BE2C (cell line): ENCODE data around the gene NFIX.
A peak's percentile ranks its signal among the peaks of the same experiment; 100 is the strongest.
"Not testable (repeated sequence)": the region's sequence is repeated elsewhere in the genome, so short reads cannot be mapped to it uniquely, and the experiment has no call there.

ENCODE experiments used
- DNase-seq: peaks from one replicate; pipeline ENCODE4 v3.0.0-alpha.2; 2020
- H3K27me3 ChIP-seq: fragments of 250-450 bp; sonication (Bioruptor Pico); 2 replicates; pipeline ENCODE4 v1.5.1; 2020; ENCODE audit warnings: mild to moderate bottlenecking
- H3K36me3 ChIP-seq: fragments of 250-450 bp; sonication (Bioruptor Pico); 2 replicates; pipeline ENCODE4 v1.5.1; 2020; ENCODE audit warnings: mild to moderate bottlenecking
- H3K4me1 ChIP-seq: fragments of 250-450 bp; sonication (Bioruptor Pico); 2 replicates; pipeline ENCODE4 v1.5.1; 2020
- H3K4me3 ChIP-seq: 2 replicates; pipeline ENCODE4 v1.5.1; 2011; ENCODE audit warnings: low read depth, low read length
- H3K9me3 ChIP-seq: fragments of 250-450 bp; sonication (Bioruptor Pico); 2 replicates; pipeline ENCODE4 v1.5.1; 2020
- TF ChIP-seq, protein P1 (sequence below): IDR thresholded peaks from 2 replicates; pipeline ENCODE4 v1.5.1; 2012; ENCODE audit warnings: mild to moderate bottlenecking, low read depth, low read length

Gene NFIX

DNA sequence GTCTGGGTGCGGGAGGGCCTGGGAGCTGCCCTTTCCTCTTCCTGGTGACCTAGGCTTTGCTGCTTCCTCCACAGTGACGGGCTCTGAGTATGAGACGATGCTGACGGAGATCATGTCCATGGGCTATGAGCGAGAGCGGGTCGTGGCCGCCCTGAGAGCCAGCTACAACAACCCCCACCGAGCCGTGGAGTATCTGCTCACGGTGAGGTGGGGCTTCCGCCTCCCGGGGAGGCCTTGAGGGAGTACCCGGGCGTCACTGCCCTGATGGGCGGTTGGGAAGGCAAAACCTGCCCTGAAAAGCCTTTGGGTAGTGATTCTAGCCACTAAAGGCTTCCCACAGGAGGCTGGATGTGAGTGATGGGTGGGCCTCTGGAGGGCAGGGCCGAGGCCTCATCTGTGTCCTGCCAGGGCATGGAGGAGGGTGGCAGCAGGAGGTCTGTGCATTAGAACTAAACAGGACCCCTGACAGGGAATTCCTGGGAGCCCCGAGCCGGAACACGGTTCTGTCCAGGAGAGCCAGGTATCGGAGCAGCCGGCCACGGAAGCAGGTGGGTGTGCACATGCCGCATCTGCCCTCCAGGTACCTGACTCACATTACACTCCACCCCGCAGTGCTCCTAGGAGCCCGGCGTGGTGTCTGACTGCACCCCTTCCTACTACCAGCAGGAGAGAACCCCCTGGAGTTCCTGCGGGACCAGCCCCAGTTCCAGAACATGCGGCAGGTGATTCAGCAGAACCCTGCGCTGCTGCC is 46.5 kb upstream of the NFIX start:
- Histone ChIP-seq H3K27me3 (no peaks in the 10 kb centered on the region), H3K36me3 (peaks cover 77% of the 10 kb centered on the region), H3K4me1 (peaks cover 15% of the 10 kb centered on the region), H3K9me3 (no peaks in the 10 kb centered on the region), H3K4me3 (no peak overlapping the region)
- DNase-seq: no peak
- TF ChIP-seq, protein P1, sequence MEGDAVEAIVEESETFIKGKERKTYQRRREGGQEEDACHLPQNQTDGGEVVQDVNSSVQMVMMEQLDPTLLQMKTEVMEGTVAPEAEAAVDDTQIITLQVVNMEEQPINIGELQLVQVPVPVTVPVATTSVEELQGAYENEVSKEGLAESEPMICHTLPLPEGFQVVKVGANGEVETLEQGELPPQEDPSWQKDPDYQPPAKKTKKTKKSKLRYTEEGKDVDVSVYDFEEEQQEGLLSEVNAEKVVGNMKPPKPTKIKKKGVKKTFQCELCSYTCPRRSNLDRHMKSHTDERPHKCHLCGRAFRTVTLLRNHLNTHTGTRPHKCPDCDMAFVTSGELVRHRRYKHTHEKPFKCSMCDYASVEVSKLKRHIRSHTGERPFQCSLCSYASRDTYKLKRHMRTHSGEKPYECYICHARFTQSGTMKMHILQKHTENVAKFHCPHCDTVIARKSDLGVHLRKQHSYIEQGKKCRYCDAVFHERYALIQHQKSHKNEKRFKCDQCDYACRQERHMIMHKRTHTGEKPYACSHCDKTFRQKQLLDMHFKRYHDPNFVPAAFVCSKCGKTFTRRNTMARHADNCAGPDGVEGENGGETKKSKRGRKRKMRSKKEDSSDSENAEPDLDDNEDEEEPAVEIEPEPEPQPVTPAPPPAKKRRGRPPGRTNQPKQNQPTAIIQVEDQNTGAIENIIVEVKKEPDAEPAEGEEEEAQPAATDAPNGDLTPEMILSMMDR: no peak

DNA sequence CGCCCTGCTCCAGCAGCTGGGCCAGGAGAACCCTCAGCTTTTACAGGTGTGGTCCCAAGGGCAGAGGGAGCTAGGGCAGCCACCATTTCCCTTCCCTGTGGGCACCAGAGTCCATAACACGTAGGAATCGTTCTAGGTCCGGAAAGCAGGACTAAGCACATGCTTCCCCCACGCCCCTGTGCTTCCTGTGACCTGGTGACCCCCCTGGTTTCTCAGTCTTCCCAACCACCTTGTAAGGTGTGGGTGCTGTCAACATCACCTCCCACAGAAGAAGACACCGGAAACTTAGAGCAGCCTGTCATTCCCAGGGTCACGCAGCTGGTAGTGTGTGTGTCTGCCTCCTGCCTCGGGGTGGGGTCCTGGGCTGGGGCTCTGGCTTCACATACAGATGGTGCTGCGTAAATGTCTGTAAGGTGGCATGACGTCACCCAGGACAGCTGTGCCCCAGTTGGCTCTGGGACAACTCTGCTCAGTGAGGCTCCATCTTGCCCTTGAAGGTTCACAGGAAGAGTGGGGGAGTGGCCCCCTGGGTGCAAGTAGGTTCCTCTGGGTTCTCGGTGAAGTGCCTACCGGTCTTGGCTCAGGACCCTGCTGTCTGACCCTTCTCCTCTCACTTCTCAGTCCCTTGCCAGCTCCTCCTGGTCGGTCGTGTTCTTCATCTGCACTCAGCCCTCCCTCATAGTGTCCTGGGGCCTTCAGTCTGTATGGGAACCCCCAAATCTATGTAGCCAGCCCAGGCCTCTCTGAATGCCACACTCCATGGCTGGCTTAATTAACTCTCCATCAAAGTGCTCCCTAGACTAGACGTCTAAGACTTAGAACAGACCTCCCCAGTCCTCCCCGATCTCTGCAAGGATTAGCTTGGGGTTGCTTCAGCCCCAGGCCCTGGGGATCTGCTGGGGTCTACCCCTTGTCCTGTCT is 45.7 kb upstream of the NFIX start:
- Histone ChIP-seq H3K9me3 (no peaks in the 10 kb centered on the region), H3K4me1 (peaks cover 23% of the 10 kb centered on the region)

DNA sequence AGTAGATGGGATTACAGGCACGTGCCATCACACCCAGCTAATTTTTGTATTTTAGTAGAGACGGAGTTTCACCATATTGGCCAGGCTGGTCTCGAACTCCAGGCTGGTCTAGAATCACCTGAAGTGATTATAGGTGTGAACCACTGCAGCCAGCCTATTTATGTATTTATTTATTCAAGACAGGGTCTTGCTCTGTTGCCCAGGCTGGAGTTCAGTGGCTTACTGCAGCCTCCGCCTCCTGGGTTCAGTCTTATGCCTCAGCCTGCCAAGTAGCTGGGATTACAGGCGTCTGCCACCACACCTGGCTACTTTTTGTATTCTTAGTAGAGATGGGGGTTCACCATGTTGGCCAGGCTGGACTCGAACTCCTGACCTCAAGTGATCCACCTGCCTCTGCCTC is 43.2 kb upstream of the NFIX start:
- peaks cover 78% of the 10 kb centered on the region for H3K36me3 ChIP-seq
- H3K9me3 ChIP-seq, DNase-seq, H3K4me3 ChIP-seq, H3K27me3 ChIP-seq: not testable (repeated sequence)
- peaks cover 32% of the 10 kb centered on the region for H3K4me1 ChIP-seq

More for the DNA sequence above, 45.7 kb upstream of the NFIX start:
- TF ChIP-seq, protein P1: no peak
- H3K4me3 ChIP-seq: no peak overlapping the region
- H3K27me3 ChIP-seq: no peaks in the 10 kb centered on the region
- H3K36me3 ChIP-seq: peaks cover 80% of the 10 kb centered on the region
- DNase-seq: no peak

DNA sequence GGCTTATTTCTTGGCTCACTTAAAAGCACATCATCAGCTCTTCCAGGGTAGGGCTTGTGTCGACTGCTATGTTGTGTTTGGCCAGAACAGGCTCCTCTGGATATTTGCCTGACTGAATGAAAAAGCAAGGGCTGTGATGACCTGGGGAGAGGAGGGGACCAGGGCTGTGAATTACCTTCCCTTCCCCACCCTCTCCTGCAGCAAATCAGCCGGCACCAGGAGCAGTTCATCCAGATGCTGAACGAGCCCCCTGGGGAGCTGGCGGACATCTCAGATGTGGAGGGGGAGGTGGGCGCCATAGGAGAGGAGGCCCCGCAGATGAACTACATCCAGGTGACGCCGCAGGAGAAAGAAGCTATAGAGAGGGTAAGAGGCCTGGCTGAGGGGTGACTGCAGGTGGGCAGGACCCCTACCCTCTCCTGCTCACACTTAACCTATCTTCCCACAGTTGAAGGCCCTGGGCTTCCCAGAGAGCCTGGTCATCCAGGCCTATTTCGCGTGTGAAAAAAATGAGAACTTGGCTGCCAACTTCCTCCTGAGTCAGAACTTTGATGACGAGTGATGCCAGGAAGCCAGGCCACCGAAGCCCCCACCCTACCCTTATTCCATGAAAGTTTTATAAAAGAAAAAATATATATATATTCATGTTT is 42.7 kb upstream of the NFIX start:
- Histone ChIP-seq H3K9me3 (no peaks in the 10 kb centered on the region), H3K4me1 (peaks cover 32% of the 10 kb centered on the region), H3K36me3 (peaks cover 75% of the 10 kb centered on the region), H3K27me3 (no peaks in the 10 kb centered on the region), H3K4me3 (no peak overlapping the region)
- DNase-seq: peak; percentile 70
- TF ChIP-seq, protein P1: no peak

DNA sequence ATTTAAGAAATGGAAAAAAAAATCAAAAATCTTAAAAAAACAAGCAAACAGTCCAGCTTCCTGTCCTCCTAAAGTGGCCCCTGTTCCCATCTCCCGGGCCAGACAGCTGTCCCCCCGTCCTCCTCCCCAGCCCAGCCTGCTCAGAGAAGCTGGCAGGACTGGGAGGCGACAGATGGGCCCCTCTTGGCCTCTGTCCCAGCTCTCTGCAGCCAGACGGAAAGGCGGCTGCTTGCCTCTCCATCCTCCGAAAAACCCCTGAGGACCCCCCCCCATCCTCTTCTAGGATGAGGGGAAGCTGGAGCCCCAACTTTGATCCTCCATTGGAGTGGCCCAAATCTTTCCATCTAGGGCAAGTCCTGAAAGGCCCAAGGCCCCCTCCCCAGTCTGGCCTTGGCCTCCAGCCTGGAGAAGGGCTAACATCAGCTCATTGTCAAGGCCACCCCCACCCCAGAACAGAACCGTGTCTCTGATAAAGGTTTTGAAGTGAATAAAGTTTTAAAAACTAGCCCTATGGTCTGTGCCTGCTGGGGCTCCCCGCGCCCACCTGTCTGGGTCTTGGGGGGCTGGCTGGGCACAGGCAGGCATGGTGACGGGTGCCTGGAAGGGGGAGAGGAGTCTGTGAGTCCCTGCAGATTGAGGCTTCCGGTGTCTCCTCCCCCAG is 42.0 kb upstream of the NFIX start:
- TF ChIP-seq, protein P1: no peak
- H3K4me1 ChIP-seq: peaks cover 32% of the 10 kb centered on the region
- peaks cover 68% of the 10 kb centered on the region for H3K36me3 ChIP-seq
- H3K4me3 ChIP-seq: peak overlapping the region; percentile 21; the same call in 1 of the 2 replicates
- no peaks in the 10 kb centered on the region for H3K27me3 ChIP-seq
- DNase-seq: peak; percentile 75
- H3K9me3 ChIP-seq: no peaks in the 10 kb centered on the region
